Non-pigmented ciliary epithelial cell (primary cell): Measurements from ENCODE around the gene EPHA7.

ENCODE experiments used
- DNase-seq: peaks from one replicate; pipeline ENCODE4 v3.0.0-alpha.2; 2010; ENCODE audit warnings: low read depth

Gene EPHA7

DNA sequence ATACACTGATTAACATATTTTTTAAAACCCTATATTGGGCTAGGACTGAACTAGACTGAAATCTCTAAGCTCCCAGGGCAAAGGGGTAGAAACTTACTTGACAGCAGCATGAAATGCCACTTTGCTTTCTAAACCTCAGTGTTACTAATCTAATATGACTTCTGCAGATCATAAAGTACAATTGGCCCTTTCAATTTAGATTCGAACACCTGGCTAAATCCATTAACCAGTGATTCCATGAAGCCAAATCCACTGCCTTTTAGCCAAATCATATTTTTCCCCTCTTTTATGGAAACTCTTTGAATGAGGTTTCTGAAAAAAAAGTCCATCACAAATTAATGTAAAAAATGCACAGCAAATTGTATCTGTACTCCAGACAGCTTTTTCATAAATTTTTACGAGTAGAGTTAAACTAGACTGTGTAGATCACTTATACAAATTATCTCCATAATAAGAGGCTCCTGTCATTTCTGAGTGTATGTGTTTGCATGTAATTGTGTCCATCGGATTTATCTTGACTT, 25.7 kb downstream of the EPHA7 start:
- no peak for DNase-seq

DNA sequence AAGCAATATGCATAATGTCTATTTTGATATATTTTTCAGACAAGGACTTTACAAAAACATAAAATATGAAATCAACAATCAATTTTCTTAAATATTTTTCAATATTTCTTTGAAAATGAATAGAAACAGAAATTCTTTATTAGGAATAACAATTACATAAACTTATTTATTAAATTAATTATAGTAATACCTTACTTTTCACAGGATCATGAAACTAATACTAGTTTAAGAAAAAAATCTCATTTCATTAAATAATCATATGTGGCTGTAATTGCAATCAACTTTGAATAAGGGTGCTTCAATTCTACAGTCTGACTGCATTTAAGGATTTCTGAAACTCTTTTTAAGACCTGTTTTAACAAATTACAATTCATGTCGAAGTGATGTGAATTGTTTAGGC, 26.6 kb downstream of the EPHA7 start:
- no peak for DNase-seq

DNA sequence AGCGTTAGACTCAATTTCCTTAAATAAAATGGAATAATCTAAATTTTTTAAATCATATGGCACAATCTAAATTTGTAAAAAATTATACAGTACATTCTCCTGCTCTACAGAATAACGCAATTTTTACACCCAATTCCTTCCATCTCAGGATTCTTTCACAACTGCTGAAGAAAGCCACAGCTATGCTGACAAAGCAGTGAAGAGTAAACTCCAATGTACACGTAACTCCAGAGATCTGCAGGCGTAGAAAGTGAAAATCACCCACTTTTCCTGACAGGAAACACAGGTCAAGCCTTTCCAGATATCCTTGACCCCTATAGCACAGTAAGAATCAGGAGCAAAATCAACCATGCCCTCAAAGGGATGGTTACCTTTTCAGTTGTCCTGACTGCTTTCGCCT, 27.4 kb downstream of the EPHA7 start:
- no peak for DNase-seq

DNA sequence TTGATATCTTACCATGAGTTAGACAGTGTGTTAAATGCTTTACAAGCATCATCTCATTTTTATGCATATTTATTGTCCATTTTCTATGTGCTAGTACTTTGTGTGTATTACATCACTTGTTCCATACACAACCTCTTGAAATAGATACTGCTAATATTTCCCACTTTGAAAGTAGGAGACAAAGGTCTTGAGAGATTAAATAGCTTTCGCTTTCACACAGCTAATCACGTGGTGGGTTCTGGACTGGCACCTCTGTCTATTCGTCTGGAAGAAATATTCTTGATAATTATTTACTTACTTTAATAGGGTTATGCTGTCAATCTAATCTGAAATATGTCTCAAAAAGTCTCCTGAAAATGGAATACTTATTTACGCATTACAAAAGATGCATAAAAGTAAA, 30.2 kb downstream of the EPHA7 start:
- no peak for DNase-seq

DNA sequence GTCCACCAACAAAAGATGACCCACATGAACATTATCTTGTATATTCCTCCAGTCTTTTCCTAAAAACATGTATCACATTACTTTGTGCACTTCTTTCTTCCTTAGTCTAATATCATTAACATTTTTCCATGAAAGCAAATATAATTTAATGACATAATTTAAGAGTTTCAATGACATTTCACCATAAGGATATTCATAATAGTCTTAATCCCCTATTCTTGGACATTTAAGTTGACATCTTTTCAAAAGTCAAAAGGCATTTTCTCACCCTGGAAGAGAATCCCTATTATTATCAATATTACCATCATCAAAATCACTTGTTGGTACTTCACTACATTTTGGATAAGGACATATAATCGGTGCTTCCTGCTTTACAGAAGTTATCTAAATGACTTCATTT, 31.3 kb downstream of the EPHA7 start:
- no peak for DNase-seq

DNA sequence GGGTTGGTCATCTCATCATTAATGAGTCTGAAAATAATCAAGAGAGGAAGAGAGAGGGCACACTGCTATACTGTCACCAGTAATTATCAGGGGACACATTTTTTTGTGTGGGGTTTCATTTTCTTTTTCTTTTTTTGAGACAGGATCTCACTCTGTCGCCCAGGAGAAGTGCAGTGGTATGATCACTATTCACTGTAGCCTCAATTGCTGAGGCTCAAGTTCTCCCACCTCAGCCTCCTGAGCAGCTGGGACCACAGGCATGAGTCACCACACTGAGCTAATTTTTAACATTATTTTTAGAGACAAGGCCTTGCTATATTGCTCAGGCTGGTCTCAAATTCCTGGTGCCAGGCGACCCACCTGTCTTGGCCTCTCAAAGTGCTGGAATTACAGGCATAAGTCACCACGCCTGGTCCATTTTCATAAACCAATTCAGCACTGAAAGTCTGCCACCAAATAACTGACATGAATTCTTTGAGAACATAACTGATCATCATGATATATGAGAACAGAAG, 43.3 kb downstream of the EPHA7 start:
- no peak for DNase-seq

DNA sequence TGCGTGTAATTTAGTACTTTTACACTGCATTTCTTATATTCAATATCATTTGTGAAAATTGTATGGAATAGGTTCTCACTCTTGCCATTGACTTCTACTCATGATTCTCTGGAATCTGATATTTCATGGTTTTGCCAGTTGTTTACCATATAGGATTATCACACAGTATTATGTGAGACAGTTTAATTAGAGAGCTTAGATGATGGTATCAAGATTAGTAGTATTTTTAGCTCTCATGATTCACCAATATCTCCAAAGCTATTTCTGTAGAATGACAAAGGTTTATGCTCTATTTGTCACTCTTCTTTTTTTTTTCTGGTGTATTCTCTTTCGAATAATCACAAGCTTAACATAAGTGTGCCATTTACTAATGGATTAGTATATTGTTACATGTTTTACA, 45.9 kb downstream of the EPHA7 start:
- no peak for DNase-seq

DNA sequence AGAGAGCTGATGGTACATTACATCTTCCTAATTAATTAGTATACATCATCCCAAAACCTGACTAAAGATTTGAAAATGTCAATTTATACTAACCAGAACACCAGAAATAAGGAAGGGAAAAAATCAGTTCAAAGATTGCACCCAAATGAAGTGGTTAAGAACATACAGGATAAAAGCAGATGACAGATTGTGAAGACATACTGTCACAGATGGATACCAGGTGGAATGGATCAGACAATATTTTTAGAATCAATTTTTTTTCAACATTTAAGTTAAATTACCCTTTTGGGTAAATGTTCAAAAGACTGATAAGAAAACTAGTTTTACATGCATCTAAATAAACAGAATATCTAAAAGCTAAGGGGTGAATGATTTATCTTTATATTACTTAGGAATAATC, 47.6 kb downstream of the EPHA7 start:
- no peak for DNase-seq

DNA sequence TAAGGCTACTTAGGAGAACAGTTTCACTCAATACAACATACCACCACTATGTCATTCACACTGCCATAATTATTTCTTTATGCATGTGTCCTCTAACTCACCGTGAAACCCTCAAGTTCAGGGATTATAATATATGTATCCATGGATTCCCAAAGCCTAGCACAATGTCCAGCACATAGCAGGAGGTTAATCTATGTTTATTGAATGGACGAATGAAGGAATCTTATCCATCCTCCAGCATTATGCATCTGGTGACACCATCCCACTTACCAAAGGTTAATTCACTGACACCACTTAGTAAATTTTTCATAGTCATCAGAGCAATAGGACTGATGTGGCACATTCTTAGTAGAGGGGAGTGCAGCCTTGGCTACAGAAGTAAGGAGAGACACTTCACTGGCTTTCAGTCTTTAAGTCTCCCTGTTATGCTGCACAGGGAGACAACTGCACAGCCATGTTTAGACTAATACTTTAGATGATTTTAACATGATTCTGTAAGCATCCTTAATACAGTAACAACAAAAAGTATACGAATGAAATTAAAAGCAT, 49.7 kb downstream of the EPHA7 start:
- DNase-seq: no peak

DNA sequence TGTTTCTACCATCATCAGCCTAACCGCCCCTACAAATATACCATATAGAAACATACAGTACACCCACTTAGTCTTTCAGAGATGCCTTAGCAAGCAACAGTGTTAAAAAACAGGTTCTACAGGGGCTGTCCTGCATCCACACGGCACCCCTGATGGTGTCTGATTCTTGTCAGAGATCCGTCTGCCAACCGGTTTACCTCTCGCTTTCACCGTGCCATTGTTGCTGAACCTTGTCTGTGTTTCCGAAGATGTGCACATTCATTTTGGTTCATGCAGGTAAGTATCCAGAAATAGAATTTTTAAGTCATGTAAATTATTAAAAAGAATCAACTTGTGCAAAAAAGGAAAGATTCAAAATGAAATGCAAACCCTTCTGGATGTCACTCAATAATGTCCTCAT, 52.9 kb downstream of the EPHA7 start:
- DNase-seq: no peak

DNA sequence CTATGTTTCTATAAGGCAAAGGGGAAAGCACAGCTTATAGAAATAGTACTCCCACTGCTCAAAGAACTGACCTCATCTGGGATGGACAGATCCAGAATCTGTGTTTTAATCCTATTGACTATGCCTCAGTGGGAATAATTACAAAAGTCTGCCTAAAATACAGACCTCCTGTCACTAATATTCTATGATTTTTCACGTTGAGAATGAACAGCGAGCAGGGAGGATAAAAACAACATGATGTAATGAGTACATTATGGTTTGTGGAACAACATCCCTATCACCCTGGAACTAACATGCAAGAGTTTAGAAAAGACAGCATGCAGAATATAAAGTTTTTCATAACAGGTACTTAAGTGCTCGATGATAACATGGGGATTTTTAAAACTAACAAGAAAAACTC, 53.9 kb downstream of the EPHA7 start:
- no peak for DNase-seq

DNA sequence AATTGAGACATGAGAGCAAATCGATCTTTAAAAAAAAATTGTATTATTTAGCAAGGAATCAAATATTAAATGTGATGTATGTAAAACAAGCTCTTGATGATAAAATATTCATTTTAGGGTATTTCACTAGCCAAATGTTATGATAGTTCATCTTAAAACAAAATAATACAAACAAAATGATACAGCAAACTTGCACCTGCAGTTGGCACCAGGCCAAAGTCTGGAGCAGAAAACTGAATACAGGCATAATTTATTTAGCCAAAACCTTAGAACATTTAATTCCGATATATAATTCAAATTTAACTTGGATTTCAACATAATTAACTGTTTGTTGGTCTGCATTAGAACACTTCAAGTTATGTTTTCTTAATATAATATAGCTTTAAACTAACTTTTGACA, 60.9 kb downstream of the EPHA7 start:
- no peak for DNase-seq

DNA sequence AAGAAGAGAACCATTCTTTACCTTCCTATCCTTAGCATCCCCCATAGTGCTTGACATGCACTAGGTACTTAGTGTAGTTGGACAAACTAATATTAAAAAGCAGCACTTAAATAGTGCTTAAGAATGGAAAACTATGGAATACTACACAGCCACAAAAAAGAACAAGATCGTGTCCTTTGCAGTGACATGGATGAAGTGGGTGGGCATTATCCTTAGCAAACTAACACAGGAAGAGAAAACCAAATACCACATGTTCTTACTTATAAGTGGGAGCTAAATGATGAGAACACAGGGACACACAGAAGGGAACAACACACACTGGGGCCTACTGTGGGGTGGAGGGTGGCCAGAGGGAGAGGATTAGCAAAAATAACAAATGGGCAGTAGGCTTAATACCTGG, 66.8 kb downstream of the EPHA7 start:
- no peak for DNase-seq

DNA sequence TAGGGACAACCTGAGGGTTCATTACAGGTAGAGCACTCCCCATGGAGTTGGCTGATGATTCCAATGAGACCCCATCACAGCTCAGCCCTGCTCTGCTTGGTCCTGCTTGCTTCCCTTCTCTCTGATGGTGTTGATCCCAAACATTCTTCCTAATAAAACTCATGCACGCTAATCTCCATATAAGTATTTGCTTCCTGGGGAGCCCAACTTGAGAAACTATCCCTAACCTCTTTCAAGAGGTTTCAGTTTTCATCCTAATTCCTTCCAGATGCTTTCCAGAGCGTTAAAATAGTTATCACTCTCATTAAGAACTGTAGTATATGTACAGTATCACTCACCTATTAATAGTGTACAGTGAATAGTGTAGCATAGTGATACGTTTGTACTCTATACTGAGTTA, 68.1 kb downstream of the EPHA7 start:
- DNase-seq: no peak

DNA sequence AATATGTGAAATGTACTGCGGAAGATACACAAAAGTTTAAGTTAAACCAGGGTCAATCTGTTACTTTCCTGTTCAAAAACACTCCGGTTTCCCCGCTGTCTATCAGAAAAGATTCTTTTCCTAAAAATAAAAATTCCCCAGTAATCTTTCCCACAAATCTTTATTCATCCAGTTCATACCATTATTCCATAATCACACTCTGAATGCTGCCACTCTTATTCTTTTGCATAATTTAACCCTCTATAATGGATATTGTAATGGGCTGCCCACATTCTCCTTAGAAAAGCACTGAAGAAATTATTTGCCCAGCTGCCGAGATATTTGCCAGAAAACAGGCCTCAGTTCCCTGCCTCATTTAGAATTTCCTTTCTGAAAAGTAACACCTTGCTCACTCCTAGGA, 68.6 kb downstream of the EPHA7 start:
- no peak for DNase-seq

DNA sequence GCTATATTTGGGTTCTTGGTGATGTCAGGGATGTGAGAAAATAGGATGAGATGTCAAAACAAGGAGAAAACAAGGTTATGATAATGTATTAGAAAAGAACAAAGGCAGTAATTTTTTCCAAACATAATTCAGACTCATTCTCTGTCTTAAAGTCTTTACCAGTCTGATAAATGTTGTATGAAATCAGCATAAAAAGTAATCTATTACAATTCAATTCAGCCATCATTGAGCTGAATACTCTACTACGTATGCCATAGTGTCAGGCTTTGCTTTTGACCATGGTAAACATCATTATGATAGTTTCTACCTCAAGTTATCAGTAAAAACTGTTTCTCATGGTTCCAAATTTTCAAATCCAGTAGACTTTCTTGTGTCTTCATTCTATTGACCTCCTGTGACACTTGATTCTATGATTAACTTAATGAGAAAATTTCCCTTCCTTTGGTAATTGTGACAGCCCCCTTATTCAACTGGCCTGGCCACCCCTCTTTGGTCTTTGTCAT, 75.0 kb downstream of the EPHA7 start:
- DNase-seq: no peak

DNA sequence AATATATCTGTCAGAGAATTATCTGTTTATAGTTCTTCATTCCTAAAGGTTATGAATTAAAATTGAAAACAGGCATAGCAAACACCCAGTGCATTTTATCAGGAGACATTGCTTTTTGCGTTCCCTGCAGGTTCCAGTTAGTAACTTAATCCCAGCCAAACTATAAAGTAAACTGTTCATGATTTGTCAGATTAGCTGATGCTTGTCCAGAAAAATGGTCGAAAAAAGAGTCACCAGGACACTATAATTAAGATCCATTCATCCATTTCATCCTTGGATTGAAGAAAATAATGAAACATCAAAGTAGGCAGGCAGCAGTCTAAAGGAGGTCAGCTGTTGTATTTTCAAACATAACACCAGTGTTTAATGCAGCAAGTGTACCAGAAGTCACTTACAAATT, 75.9 kb downstream of the EPHA7 start:
- no peak for DNase-seq

DNA sequence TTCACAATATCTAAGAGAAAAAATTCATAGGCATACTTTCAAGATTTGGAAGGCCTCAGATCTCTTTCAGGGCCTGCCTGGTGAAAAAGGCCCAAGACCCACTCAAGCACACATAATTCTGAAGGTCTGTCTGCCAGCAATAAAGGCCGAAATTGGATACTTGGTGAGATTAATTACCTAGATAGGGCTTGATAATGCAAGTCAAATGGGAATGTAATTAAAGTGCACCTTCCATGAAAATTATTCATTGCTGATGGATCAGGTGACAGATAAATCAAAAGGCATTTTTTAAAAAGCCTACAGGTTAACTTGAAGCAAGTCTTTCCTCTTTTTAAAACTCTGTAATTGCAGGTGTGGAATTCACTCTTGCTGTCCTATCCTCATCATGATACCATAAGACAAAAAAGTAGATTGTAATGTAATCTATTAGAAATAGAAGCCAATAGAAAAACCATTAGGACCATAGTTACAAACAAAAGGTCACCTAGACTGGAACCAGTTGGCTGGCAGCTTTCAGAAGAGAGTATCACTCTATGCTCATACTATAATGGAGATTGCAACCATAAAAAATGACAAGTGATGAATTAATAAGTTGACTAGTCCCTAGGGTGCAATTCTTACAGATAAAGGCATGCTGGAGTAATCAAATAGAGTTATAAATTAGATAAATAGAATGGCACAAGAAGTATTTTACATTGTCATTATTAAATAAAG, 77.3 kb downstream of the EPHA7 start:
- DNase-seq: no peak

DNA sequence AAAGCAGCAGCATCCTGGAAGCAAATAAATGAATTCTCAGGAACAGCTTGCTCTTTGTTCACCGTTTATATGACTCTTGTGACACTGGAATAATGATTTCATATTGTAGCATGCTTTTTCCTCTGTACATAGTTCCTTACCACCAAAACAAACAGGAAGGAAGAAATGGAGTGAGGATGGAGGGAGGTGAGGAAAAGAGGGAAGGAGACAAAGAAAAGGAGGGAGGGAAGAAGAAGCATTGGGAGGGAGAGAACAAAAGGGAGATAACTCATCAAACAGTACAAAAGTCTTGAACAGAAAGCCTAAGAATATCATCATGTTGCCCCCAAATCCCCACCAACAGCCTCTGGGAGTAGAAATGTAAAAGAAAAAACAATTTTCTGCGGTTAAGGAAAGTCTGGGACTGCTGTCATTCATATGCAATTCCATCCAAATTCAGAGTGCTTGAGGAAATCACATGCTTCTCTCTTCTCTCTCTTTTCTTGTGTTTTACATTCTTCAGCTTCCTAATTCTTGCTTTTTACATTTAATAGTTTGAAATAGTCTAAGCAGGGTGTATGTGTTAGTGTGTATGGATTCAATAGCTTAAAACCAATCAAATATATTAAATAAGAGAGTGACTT, 81.5 kb downstream of the EPHA7 start:
- no peak for DNase-seq

DNA sequence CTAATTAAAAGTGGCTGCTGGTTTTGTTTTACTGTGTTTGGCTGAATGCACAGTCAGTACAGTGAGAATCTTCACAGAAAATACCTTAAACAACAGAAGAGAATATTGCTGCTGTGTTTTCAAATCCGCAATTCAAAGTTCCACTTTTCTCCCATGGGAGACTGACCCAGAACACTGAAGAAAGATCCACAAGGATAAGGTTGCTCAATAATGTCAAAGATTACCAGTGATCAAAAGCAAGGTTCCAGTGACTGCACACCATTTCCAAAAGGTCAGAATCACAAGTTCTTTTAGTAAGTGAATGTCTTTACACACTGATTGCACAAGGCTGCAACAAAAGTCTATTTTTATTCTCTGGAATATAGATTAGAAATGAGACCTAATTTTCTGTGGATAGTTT, 82.3 kb downstream of the EPHA7 start:
- no peak for DNase-seq

DNA sequence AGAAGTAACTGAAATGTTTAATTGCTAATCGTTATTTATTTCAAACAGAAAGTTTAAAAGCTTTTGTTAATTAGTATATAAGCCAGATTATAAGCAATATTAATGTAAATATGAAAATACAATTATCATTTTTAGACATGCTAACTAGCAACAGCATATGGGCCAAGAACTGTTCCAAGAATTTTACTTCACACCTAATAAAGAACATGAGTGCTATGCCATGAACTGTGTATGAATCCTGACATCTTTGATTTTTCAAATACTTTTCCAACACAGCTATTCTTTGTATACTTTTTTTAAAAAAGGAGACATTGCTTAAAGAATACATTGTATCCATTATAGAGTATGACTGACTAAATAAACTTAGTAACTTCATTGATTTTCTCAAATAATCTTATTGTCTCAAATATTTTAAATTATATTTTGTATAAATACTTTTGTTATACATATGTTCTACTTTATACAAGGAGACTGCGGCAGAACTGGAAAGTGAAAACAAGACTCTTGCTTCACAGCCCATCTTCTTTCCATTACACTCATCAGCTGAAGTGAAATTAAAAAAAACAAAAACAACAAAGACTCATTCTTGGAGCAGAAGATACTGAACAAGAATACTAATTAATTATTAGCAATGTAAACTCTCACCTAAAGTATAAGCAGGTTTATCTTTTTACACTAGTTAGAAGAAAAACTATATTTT, 89.9 kb downstream of the EPHA7 start:
- DNase-seq: no peak

DNA sequence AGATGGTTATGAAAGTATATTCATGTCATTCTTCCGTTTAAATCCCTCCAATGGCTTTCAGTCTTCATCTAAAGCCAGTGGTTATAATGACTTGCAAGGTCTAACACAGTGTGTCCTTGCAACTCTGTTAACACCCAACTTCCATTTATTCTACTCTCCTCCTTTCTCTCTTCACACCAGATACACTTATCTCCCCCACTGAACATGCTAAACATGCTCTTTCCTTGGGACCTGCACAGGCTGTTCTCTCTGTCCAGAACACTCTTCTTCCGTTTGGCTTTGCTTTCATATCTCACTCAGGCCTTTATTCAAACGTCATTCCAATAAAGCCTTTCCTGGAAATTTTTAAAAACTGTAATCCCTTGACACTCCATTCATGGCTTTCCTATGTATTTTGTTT, 91.5 kb downstream of the EPHA7 start:
- DNase-seq: no peak

DNA sequence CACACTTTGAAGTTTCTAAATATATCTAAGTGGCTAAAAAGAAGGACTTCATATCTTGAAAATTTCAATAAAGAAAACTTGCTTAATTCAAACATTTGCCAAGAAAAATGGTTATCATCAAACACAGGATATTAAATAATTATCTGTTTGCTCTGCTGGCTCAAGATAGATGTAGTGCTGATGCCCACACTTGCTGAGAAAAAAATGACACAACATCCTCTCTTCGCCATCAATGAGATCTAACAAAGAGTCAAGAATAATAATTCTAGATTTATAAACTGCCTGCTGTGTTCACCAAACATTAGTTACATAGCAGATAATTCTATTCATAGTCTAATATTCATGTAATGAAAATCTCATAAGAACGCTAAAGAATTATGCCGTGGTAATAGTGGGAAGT, 93.6 kb downstream of the EPHA7 start:
- DNase-seq: no peak
